Hepatocyte (in vitro differentiated cells): Measurements from ENCODE around the gene HIVEP1. TPM values are rescaled to one million over a fixed set of nuclear protein-coding genes. Genes with fewer than 3 reads are reported as not detected.

Experiments used
- DNase-seq: peaks from one replicate; pipeline ENCODE4 v3.0.0-alpha.2; 2016; ENCODE audit warnings: low spot score
- H2AFZ ChIP-seq: fragments of 200-600 bp; sonication (generic); 2 replicates; pipeline ENCODE4 v1.6.0; 2016; ENCODE audit warnings: antibody characterized with exemption, mild to moderate bottlenecking
- H3K27ac ChIP-seq: fragments of 200-600 bp; sonication (generic); 2 replicates; pipeline ENCODE4 v1.5.1; 2016; ENCODE audit warnings: mild to moderate bottlenecking
- H3K27me3 ChIP-seq: fragments of 200-600 bp; sonication (generic); 2 replicates; pipeline ENCODE4 v1.6.1; 2016
- H3K36me3 ChIP-seq: fragments of 200-600 bp; sonication (generic); replicated peaks from 2 replicates; pipeline ENCODE4 v1.5.1; 2016; ENCODE audit warnings: low read depth; ENCODE audit not compliant: insufficient read depth
- H3K4me1 ChIP-seq: fragments of 200-600 bp; sonication (generic); 2 replicates; pipeline ENCODE4 v1.5.1; 2016; ENCODE audit warnings: mild to moderate bottlenecking, moderate library complexity; ENCODE audit not compliant: insufficient read depth
- H3K4me2 ChIP-seq: fragments of 200-600 bp; sonication (generic); 2 replicates; pipeline ENCODE4 v1.6.0; 2016
- H3K4me3 ChIP-seq: fragments of 200-600 bp; sonication (generic); 2 replicates; pipeline ENCODE4 v1.5.1; 2016; ENCODE audit warnings: mild to moderate bottlenecking
- H3K79me2 ChIP-seq: fragments of 200-600 bp; sonication (generic); 2 replicates; pipeline ENCODE4 v1.6.0; 2017; ENCODE audit warnings: mild to moderate bottlenecking
- H3K9me2 ChIP-seq: fragments of 200-600 bp; sonication (generic); replicated peaks from 2 replicates; pipeline ENCODE4 v1.6.0; 2017; ENCODE audit warnings: mild to moderate bottlenecking; ENCODE audit not compliant: insufficient read depth
- H3K9me3 ChIP-seq: fragments of 200-600 bp; sonication (generic); 2 replicates; pipeline ENCODE4 v1.5.1; 2016; ENCODE audit warnings: low read depth, mild to moderate bottlenecking
- H4K20me1 ChIP-seq: fragments of 200-600 bp; sonication (generic); 2 replicates; pipeline ENCODE4 v1.6.0; 2016; ENCODE audit warnings: mild to moderate bottlenecking; ENCODE audit not compliant: insufficient read depth, poor library complexity, severe bottlenecking
- CTCF ChIP-seq: fragments of 200-600 bp; sonication (generic); IDR thresholded peaks from 2 replicates; pipeline ENCODE4 v1.5.1; 2016; ENCODE audit warnings: antibody characterized with exemption, mild to moderate bottlenecking; ENCODE audit not compliant: poor library complexity
- EZH2 ChIP-seq: fragments of 200-600 bp; sonication (generic); IDR thresholded peaks from 2 replicates; pipeline ENCODE4 v1.6.1; 2016; ENCODE audit warnings: antibody characterized with exemption, mild to moderate bottlenecking, borderline replicate concordance
- EZH2phosphoT487 ChIP-seq: fragments of 200-600 bp; sonication (generic); IDR thresholded peaks from one replicate; pipeline ENCODE4 v1.6.1; 2018; ENCODE audit warnings: antibody characterized with exemption, mild to moderate bottlenecking, low read depth, moderate library complexity; ENCODE audit not compliant: unreplicated experiment, severe bottlenecking
- WGBS: methylation state at CpG from one replicate; pipeline ENCODE4 v1.1.6; 2016; ENCODE audit warnings: low lambda C conversion rate; ENCODE audit errors: missing lambda C conversion rate; 5-methylcytosine and 5-hydroxymethylcytosine counted together
- polyA plus RNA-seq: library from polyadenylated mRNA; unstranded; fragments of >200 nt; fragmentation: Nextera tagmentation; extraction: Ambion mirVana; gene quantifications from 2 replicates; pipeline ENCODE4 v1.2.1, GENCODE V29; 2016
- total RNA-seq: library from RNA; depleted of rRNA; stranded (reverse); fragments of >200 nt; gene quantifications from 2 replicates; pipeline ENCODE4 v1.2.3, GENCODE V29; 2014

HIVEP1 gene
- total and polyA plus RNA-seq, 2 experiments from 2014 or later: 8.7 to 33.7 TPM

DNA sequence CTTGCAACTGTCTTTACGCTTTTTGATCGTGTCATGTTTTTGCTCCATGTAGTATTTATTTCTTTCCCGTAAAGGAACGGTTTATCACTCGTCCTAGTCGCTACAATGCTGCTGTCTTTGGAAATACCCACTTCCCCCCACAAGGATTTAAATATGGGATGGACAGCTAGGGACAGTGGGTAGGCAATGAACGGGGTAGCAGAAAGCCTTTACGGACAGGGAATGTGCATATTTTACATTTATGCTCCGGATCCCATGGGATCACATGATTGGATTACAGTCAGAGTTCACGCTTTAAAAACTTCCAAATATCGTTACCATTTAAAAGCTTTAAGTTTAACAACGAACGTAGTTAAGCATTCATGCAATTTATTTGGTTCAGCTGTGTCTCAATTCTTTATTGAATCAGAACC, 1.2 kb downstream of the HIVEP1 start:
- peak overlapping the region; percentile 99 for H3K27ac ChIP-seq
- no peaks in the 10 kb centered on the region for H3K9me3 ChIP-seq
- H2AFZ ChIP-seq: no peak overlapping the region
- peaks cover 55% of the 10 kb centered on the region for H3K79me2 ChIP-seq
- peaks cover 9% of the 10 kb centered on the region for H3K4me1 ChIP-seq
- TF ChIP-seq EZH2phosphoT487: no peak
- no peaks in the 10 kb centered on the region for H3K27me3 ChIP-seq
- DNase-seq: no peak
- H3K4me2 ChIP-seq: peak overlapping the region; percentile 77
- no peaks in the 10 kb centered on the region for H3K9me2 ChIP-seq
- WGBS: 3% methylated on average over 13 of the region's 13 CpGs
- no peaks in the 10 kb centered on the region for H3K36me3 ChIP-seq
- peak overlapping the region; percentile 86 for H3K4me3 ChIP-seq
- H4K20me1 ChIP-seq: peaks cover 17% of the 10 kb centered on the region

DNA sequence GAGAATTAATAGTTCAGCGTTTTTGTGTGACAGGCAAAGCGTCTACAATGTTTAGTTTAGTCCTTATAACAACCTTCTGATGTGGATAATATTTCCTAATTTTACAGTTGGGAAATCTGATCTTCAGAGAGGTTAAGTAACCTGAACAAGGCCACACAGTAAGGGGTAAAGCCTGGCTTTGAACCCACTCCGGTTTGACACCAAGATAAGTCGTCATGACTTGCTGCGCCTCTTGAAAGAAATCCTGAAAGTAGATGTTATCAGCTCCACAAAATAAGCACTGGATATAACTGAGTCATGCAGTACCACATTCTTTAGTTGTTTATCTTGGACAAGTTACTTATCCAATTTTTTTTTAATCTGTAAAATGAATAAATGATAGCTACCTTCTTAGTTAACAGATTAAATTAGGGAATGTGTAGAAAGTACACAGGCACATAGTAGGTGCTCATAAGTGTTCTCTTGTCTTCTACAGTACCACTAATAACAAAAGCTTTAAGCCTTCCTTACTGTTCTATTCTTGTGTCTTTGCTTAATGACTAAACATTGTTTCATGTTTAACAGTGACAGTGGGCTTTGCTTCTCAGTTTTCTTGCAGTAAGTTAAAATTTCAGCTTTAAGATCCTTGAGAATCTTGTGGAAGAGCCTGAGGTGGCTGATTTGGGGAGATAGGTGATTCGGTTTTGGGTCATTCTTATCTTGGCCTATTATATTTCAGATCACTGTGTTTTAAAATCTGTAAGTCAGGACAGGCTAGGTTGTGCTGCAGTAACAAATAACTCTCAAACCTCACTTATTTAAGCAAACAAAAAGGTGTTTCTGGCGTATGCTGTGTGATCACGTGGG, 2.1 kb downstream of the HIVEP1 start:
- Histone ChIP-seq H3K27ac (peak overlapping the region; percentile 99), H3K4me1 (peaks cover 9% of the 10 kb centered on the region), H3K36me3 (no peaks in the 10 kb centered on the region), H3K27me3 (no peaks in the 10 kb centered on the region), H2AFZ (no peak overlapping the region), H3K4me3 (peak overlapping the region; percentile 86), H3K4me2 (peak overlapping the region; percentile 77), H3K79me2 (peaks cover 65% of the 10 kb centered on the region), H4K20me1 (peaks cover 17% of the 10 kb centered on the region), H3K9me3 (no peaks in the 10 kb centered on the region), H3K9me2 (no peaks in the 10 kb centered on the region)
- no peak for DNase-seq
- TF ChIP-seq CTCF (no peak), EZH2phosphoT487 (no peak), EZH2 (no peak)
- 61% methylated on average over 8 of the region's 8 CpGs for WGBS

DNA sequence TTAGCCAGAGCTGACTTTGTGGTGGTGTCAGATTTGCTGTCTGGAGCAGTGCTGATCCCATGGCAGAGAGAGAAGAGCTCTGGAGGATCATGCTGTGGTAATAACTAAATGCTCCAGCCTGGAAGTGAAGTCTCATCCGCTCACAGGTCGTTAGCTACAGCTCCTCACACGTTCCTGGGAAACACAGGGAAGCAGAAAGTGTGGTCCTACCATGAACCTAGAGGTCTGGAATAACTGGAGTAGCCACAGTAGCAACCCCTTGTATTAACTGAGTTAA, 2.7 kb downstream of the HIVEP1 start:
- Histone ChIP-seq H3K9me3 (no peaks in the 10 kb centered on the region), H3K4me1 (peaks cover 8% of the 10 kb centered on the region), H3K9me2 (no peaks in the 10 kb centered on the region), H3K4me3 (no peak overlapping the region), H3K79me2 (peaks cover 66% of the 10 kb centered on the region), H3K27ac (no peak overlapping the region), H3K4me2 (no peak overlapping the region), H3K27me3 (no peaks in the 10 kb centered on the region), H3K36me3 (no peaks in the 10 kb centered on the region), H4K20me1 (peaks cover 17% of the 10 kb centered on the region), H2AFZ (no peak overlapping the region)
- TF ChIP-seq EZH2phosphoT487: no peak
- TF ChIP-seq CTCF: no peak
- TF ChIP-seq EZH2: no peak
- no peak for DNase-seq
- 81% methylated on average over 3 of the region's 3 CpGs for WGBS

GRCh38 chr6:12017263-12017662, 5.2 kb downstream of the HIVEP1 start:
- H3K79me2 ChIP-seq: peaks cover 80% of the 10 kb centered on the region
- peaks cover 4% of the 10 kb centered on the region for H3K4me1 ChIP-seq

More at GRCh38 chr6:12017263-12017662, 5.2 kb downstream of the HIVEP1 start:
- 98% methylated on average over 10 of the region's 10 CpGs for WGBS
- Histone ChIP-seq H3K27me3 (no peaks in the 10 kb centered on the region), H3K9me2 (no peaks in the 10 kb centered on the region), H3K9me3 (no peaks in the 10 kb centered on the region), H3K36me3 (no peaks in the 10 kb centered on the region), H3K27ac (no peak overlapping the region), H3K4me2 (no peak overlapping the region), H4K20me1 (peaks cover 17% of the 10 kb centered on the region), H3K4me3 (no peak overlapping the region), H2AFZ (no peak overlapping the region)
- no peak for TF ChIP-seq CTCF
- no peak for TF ChIP-seq EZH2phosphoT487
- no peak for TF ChIP-seq EZH2
- no peak for DNase-seq
